Endodermal cell (in vitro differentiated cells): ENCODE data around the gene KISS1R. TPM values are rescaled to one million over a fixed set of nuclear protein-coding genes. Genes with fewer than 3 reads are reported as not detected.

ENCODE experiments used
- DNase-seq: peaks from one replicate; pipeline ENCODE4 v3.0.0-alpha.2; 2017
- H3K27ac ChIP-seq: 2 replicates; pipeline ENCODE4 v1.5.1; 2013; ENCODE audit warnings: mild to moderate bottlenecking, low read depth, low read length, moderate library complexity
- H3K27me3 ChIP-seq: 2 replicates; pipeline ENCODE4 v1.6.1; 2013; ENCODE audit warnings: mild to moderate bottlenecking, low read length, moderate library complexity; ENCODE audit not compliant: insufficient read depth, control insufficient read depth, poor library complexity, severe bottlenecking
- H3K36me3 ChIP-seq: 2 replicates; pipeline ENCODE4 v1.7.0; 2013; ENCODE audit warnings: mild to moderate bottlenecking, low read length, moderate library complexity; ENCODE audit not compliant: control insufficient read depth, insufficient read depth
- H3K4me1 ChIP-seq: one replicate; pipeline ENCODE4 v1.7.0; 2013; ENCODE audit warnings: low read length; ENCODE audit not compliant: control insufficient read depth, insufficient read depth
- H3K4me3 ChIP-seq: 2 replicates; pipeline ENCODE4 v1.5.1; 2013; ENCODE audit warnings: mild to moderate bottlenecking, low read length, moderate library complexity
- H3K9ac ChIP-seq: 2 replicates; pipeline ENCODE4 v1.6.1; 2013; ENCODE audit warnings: mild to moderate bottlenecking, low read length, moderate library complexity; ENCODE audit not compliant: poor library complexity, severe bottlenecking; ENCODE audit errors: extremely low read depth
- H3K9me3 ChIP-seq: 2 replicates; pipeline ENCODE4 v1.6.1; 2013; ENCODE audit warnings: mild to moderate bottlenecking, low read length, moderate library complexity; ENCODE audit not compliant: control insufficient read depth
- H3K27ac Mint-ChIP-seq: 2 replicates; pipeline ENCODE4 v1.8.0; 2020; ENCODE audit warnings: mixed read lengths
- H3K27me3 Mint-ChIP-seq: 2 replicates; pipeline ENCODE4 v1.8.0; 2021; ENCODE audit warnings: mild to moderate bottlenecking, mixed read lengths; ENCODE audit not compliant: insufficient read depth
- H3K36me3 Mint-ChIP-seq: 2 replicates; pipeline ENCODE4 v1.8.0; 2020; ENCODE audit warnings: low read depth, mixed read lengths
- H3K4me1 Mint-ChIP-seq: 2 replicates; pipeline ENCODE4 v1.8.0; 2020; ENCODE audit warnings: mixed read lengths
- H3K4me3 Mint-ChIP-seq: 2 replicates; pipeline ENCODE4 v1.8.0; 2020; ENCODE audit warnings: mild to moderate bottlenecking, moderate library complexity, mixed read lengths
- H3K9me3 Mint-ChIP-seq: 2 replicates; pipeline ENCODE4 v1.8.0; 2020; ENCODE audit warnings: mild to moderate bottlenecking, mixed read lengths
- CTCF ChIP-seq: fragments of 200-600 bp; sonication (generic); conservative IDR thresholded peaks from 2 replicates; pipeline ENCODE4 v1.5.0; 2021; ENCODE audit warnings: antibody characterized with exemption, mild to moderate bottlenecking
- WGBS, 2 experiments: methylation state at CpG; one replicate each; pipeline versions ENCODE4 v1.1.5 to v1.1.7; 2013; ENCODE audit warnings: missing lambda C conversion rate in 2 of 2, mixed read lengths in 1 of 2; ENCODE audit not compliant: insufficient coverage in 1 of 2, insufficient read length in 1 of 2; 5-methylcytosine and 5-hydroxymethylcytosine counted together
- total RNA-seq, 2 donors: library from RNA; stranded (reverse); fragmentation: NEBNext Ultra II Directional in 1 of 2; extraction: Animal tissue kit (Norgen Biotek cat#: 25700) in 1 of 2; gene quantifications; 2 replicates in 1 of 2; 3 replicates in 1 of 2; pipeline ENCODE4 v1.2.1, GENCODE V29; 2021

Gene KISS1R
- total RNA-seq, 2 donors from 2014 or later, result 0.73 TPM; not detected in 1

- DNase-seq, result peak; percentile 84
- H3K36me3 ChIP-seq, result peaks cover 29% of the 10 kb centered on the region
- H3K9me3 ChIP-seq, result no peaks in the 10 kb centered on the region
- no peak for TF ChIP-seq CTCF
- 59 to 74% methylated on average over 15 to 20 of the region's 33 CpGs for WGBS, 2 experiments
- no peak overlapping the region for H3K9ac ChIP-seq
- Mint-ChIP-seq H3K36me3 (peaks cover 40% of the 10 kb centered on the region), H3K27me3 (no peaks in the 10 kb centered on the region), H3K4me3 (no peak overlapping the region), H3K27ac (no peak overlapping the region), H3K4me1 (peaks cover 5% of the 10 kb centered on the region), H3K9me3 (peaks cover 5% of the 10 kb centered on the region)
- no peaks in the 10 kb centered on the region for H3K4me1 ChIP-seq
- no peaks in the 10 kb centered on the region for H3K27me3 ChIP-seq
- H3K4me3 ChIP-seq, result no peak overlapping the region
- peak overlapping the region; percentile 44 for H3K27ac ChIP-seq
Measured at GRCh38 chr19:871446-872265, 45.5 kb upstream of the KISS1R start.

- H3K4me3 ChIP-seq, result no peak overlapping the region
- H3K27ac Mint-ChIP-seq, result no peak overlapping the region
- no peak overlapping the region for H3K4me3 Mint-ChIP-seq
- H3K27me3 Mint-ChIP-seq, result no peaks in the 10 kb centered on the region
- 44 to 61% methylated on average over 12 to 27 of the region's 27 CpGs for WGBS, 2 experiments
- H3K27me3 ChIP-seq, result no peaks in the 10 kb centered on the region
- TF ChIP-seq CTCF, result no peak
- no peaks in the 10 kb centered on the region for H3K9me3 ChIP-seq
- peak; percentile 88 for DNase-seq
- H3K27ac ChIP-seq, result peak overlapping the region; percentile 44
- peaks cover 42% of the 10 kb centered on the region for H3K36me3 Mint-ChIP-seq
- H3K4me1 Mint-ChIP-seq, result peaks cover 3% of the 10 kb centered on the region
- H3K36me3 ChIP-seq, result peaks cover 30% of the 10 kb centered on the region
- H3K9me3 Mint-ChIP-seq, result peaks cover 5% of the 10 kb centered on the region
- H3K4me1 ChIP-seq, result no peaks in the 10 kb centered on the region
- H3K9ac ChIP-seq, result no peak overlapping the region
Measured at GRCh38 chr19:872266-872951, 44.7 kb upstream of the KISS1R start.

GRCh38 chr19:873084-873483 lies 44.0 kb upstream of the KISS1R start:
- no peak overlapping the region for H3K4me3 Mint-ChIP-seq
- no peaks in the 10 kb centered on the region for H3K27me3 ChIP-seq
- peak; percentile 82 for DNase-seq
- no peaks in the 10 kb centered on the region for H3K4me1 ChIP-seq
- no peaks in the 10 kb centered on the region for H3K4me1 Mint-ChIP-seq
- H3K27me3 Mint-ChIP-seq, result no peaks in the 10 kb centered on the region
- TF ChIP-seq CTCF, result no peak
- peaks cover 5% of the 10 kb centered on the region for H3K9me3 Mint-ChIP-seq
- H3K27ac ChIP-seq, result no peak overlapping the region
- H3K9ac ChIP-seq, result no peak overlapping the region
- peaks cover 39% of the 10 kb centered on the region for H3K36me3 Mint-ChIP-seq
- H3K36me3 ChIP-seq, result peaks cover 23% of the 10 kb centered on the region
- H3K9me3 ChIP-seq, result no peaks in the 10 kb centered on the region
- no peak overlapping the region for H3K4me3 ChIP-seq
- 93 to 97% methylated on average over 7 to 9 of the region's 13 CpGs for WGBS, 2 experiments
- H3K27ac Mint-ChIP-seq, result no peak overlapping the region
